ENCODE measurements around the gene CST5.
A peak's percentile ranks its signal among the peaks of the same experiment; 100 is the strongest.
"Not testable (repeated sequence)": the region's sequence is repeated elsewhere in the genome, so short reads cannot be mapped to it uniquely, and the experiment has no call there.

CST5 gene, protein sequence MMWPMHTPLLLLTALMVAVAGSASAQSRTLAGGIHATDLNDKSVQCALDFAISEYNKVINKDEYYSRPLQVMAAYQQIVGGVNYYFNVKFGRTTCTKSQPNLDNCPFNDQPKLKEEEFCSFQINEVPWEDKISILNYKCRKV

DNA sequence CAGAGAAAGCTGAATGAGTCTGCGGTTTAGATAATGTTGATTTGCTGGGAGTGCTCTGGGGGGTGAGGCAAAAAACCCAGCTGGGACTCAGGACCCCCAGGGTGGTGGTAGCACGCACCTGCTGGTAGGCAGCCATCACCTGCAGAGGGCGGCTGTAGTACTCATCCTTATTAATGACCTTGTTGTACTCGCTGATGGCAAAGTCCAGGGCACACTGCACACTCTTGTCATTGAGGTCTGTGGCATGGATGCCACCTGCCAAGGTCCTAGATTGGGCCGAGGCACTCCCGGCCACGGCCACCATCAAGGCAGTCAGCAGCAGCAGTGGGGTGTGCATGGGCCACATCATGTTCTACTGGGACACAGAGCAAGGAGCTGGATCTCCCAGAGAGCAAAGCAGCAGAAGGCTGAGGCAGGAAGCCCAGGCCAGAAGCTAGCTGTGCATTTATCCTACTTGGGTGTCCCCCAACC, at the start of gene CST5:
Gene CST5, minus strand, starts transcription at position 421 of the 471 bp plus-strand sequence. Its CDS starts 72 bp downstream, at position 349.
- no peak for DNase-seq

GRCh38 chr20:23928788-23929187, 49.2 kb upstream of the CST5 start:
- no peak for DNase-seq

- no peak for DNase-seq
Observed at GRCh38 chr20:23928353-23928752, 48.8 kb upstream of the CST5 start.

GRCh38 chr20:23926944-23927872, 47.7 kb upstream of the CST5 start:
- no peak for DNase-seq

DNA sequence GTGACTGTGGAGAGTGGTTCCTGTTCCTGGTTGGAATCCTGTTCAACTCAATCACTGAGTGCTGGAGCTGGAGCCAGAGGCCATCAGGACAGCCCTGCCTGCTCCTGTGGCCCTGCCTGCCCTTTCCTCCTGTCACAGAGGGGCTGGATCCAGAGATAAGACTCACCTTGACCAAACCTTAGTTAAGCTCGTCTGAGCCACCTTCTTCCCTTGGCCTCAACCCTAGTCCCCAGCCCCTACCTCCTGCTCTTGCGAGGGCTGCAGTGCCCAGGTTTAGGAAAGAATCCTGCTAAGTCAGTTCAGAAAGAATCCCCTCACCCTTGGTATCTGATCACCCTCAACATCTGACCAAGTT, 47.0 kb upstream of the CST5 start:
- DNase-seq, result no peak

- DNase-seq, result no peak
Observed at GRCh38 chr20:23925789-23926525, 46.4 kb upstream of the CST5 start.

DNA sequence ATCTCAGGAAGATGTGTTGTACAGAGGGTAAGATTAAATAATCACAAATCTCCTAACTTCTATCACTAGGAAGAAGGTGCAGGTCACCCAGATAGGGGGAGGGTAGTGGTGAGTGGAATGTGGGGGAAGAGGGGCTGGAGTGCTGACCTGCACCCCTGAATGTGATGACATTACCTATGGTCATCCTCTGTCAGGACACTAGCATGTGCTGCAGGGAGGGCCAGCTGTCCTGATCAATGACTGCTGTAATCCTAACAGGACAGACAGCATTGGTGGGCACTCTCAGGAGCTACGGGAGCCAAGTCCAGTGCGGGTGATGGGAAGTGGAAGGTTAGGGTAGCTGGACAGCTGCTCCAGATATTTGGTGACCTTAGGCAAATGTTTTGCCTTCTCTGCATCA, 45.2 kb upstream of the CST5 start:
- no peak for DNase-seq

DNA sequence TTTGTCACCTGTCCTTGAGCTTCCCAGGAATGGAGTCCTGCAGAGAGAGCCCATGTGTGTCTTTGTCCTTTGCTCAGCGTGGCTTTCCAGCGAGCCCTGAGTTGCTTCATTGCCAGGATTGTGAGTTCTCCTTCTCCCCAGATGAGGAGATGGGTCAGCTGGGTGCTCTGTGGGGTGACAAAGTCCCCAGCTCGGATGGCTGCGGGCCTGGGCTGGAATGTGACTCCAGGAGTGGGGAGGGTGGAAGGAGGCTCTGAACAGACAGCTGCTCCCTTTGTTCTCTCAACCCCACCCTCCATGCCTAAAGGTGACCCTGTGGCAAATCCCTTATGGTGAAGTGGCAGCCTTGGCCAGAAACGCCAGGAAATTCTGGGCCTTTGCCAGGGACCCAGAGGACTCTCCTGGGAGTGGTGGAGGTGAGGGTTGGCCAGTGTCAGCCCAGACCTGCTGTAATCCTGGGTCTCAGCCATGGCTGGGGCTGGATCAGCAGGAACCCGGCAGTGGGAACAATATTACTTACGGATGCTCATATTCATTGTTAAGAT, 44.4 kb upstream of the CST5 start:
- DNase-seq, result no peak

- no peak for DNase-seq
Observed at GRCh38 chr20:23923311-23923710, 43.8 kb upstream of the CST5 start.

- DNase-seq, result no peak
Observed at GRCh38 chr20:23920408-23921325, 41.1 kb upstream of the CST5 start.

DNA sequence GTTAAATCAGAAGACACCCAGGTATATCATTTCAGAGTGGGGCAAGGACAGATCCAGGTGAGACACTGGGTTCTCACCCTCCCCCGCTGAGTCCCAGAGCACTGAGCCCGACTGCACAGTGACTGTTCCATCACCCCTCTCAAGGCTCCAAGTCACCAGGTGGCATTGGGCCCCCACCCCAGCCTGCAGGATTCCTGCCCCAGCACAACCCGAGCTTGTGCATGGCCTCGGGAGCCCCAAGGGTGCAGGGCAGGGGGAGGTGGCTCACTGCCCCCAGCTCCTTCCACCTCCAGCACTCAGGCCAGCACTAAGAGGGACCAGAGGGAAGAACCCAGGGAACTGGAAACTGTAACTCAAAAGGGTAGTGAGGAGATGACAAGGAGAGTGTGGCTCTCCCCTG, 39.3 kb upstream of the CST5 start:
- no peak for DNase-seq

- DNase-seq, result no peak
Observed at GRCh38 chr20:23918101-23918862, 38.7 kb upstream of the CST5 start.

DNA sequence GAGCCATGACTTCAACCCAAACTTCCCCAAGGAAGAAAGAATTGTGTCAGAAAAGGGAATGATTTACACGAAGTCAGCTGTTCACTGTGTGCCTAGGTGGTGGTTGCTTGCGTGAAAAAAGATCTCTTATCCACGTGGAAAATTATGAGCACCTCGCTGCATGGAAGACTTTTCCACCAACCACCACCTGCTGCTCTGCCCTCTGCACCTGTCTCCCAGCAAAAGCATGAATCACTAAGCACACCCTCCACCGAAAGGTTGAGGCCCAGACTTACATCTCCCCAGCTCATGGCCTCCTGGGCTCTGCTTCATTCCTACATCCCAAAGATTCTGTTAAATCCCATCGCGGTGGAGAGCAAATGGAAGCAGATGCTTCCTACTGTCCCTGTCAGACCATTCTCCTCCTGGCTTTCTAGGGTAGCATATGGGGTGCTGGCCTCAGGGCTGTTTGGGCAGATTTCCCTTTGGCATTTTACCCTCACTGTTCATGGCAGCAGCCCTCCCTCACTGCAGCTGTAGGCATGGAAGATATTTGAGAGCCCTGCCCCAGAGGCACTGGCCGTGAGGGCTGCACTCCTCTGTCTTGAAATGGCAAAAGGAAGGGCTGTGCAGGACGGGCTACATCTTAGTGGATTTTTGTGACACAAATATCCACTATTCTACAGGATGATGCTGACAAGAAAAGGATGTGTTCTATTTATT, 37.6 kb upstream of the CST5 start:
- DNase-seq, result no peak

- DNase-seq, result no peak
Observed at GRCh38 chr20:23915844-23916243, 36.3 kb upstream of the CST5 start.

DNA sequence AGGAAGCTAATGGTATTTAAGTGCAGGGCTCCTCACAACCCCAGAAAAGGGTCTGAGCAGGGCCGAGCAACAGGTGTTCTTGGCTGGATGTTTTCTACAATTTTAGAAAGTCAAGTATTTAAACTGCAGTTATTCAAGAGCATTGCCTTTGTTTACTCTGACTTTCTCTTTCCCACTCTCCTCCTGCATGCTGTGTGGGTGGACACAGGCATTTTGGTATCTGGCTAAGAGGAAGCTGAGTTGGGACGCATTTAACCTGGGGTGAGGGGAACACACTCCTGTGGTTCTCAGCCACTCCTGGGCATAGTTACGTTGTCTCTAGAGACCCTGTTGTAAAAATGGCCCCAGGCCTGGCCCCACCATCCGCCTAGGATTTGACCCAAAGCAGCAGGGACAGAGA, 34.9 kb upstream of the CST5 start:
- not testable (repeated sequence) for DNase-seq

- no peak for DNase-seq
Observed at GRCh38 chr20:23910210-23910609, 30.7 kb upstream of the CST5 start.

- DNase-seq, result no peak
Observed at GRCh38 chr20:23909390-23909789, 29.8 kb upstream of the CST5 start.

- no peak for DNase-seq
Observed at GRCh38 chr20:23907579-23907978, 28.0 kb upstream of the CST5 start.

DNA sequence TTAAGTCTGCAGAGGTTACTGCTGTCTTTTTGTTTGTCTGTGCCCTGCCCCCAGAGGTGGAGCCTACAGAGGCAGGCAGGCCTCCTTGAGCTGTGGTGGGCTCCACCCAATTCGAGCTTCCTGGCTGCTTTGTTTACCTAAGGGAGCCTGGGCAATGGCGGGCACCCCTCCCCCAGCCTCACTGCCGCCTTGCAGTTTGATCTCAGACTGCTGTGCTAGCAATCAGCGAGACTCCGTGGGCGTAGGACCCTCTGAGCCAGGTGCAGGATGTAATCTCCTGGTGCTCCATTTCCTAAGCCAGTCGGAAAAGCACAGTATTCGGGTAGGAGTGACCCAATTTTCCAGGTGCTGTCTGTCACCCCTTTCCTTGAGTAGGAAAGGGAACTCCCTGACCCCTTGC, 22.8 kb upstream of the CST5 start:
- DNase-seq, result not testable (repeated sequence)

- not testable (repeated sequence) for DNase-seq
Observed at GRCh38 chr20:23890867-23891266, 11.3 kb upstream of the CST5 start.

- peak; percentile 50 for DNase-seq
Observed at GRCh38 chr20:23889775-23890187, 10.2 kb upstream of the CST5 start.
